SIG-M5 (cell line): ENCODE measurements around the gene C1orf50.
"Not testable (repeated sequence)": the region's sequence is repeated elsewhere in the genome, so short reads cannot be mapped to it uniquely, and the experiment has no call there.

ENCODE experiments used
- DNase-seq: peaks from one replicate; lab custom pipeline; 2025; lab: John Stamatoyannopoulos, UW

C1orf50 gene

DNA sequence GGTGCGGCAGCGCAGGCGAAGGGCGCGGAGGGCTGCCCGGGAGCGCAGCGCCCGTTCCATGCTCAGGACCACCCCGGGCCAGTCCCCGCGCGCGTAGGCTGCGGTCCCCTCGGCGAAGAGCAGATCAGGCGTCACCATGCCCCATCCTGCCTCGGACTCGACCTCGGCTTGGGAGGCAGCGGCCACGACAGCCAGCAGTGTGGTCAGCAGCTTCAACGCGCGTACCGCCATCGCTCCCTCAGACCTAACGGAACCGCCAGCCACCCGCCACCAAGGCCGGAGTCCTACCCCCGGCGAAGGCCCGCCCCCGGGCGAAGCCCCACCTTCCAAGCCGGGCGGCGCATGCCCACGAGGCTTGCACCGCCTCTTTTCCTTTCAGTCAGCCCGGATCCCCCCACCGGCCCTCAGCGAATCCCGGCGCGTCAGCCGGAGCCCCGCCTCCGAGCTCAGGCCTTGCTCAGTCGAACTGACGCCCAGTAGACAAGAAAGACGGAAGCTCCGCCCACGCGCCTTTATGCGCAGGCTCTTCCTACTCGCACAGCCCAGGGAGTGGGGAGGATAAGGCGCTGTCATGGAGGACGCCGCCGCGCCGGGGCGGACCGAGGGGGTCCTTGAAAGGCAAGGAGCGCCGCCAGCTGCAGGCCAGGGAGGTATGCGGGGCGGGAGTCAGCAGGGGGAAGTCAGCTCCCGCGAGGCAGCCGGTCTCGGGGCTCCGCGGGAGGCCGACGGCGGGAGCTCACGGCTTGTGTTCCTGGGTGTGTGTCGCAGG, at the start of gene C1orf50, which contains the start of gene P3H1:
Gene C1orf50, plus strand, starts transcription at position 509 of the 769 bp plus-strand sequence. Its CDS starts 63 bp downstream, at position 572.
Gene P3H1, minus strand, starts transcription at position 288 of the 769 bp plus-strand sequence. Its CDS starts 57 bp downstream, at position 231.
- DNase-seq: peak; percentile 91

DNA sequence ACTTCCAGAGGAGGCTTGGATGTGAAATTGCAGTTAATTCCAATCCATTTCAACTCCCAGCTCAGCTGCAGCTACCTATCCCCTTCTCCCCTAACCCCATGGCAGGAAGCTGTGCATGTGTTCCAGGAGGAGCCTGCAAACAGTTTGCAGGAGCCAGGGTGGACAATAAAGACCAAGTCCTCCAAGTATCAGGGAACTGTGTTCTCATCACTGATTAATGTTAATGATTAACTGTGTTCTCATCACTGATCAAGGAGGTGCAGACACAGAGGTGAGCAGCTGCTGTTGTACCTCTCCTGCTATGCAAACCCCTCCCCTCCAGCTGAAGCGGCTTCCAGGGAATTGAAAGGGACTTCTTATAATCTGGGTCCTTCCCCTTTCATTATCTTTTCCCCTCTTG, 46.2 kb upstream of the C1orf50 start:
- DNase-seq: no peak

DNA sequence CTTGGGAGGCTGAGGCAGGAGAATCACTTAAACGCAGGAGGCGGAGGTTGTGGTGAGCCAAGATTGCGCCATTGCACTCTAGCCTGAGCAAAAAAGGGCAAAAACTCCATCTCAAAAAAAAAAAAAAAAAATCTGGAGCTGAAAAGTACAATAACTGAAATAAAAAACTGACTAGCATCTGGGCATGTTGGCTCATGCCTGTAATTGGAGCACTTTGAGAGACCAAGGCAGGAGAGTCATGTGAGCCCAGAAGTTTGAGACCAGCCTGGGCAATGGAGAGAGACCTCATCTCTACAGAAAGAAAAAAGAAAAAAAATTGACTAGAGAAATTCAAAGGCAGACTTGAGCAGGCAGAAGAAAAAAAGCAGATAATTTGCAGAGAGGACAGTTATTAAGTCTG, 45.1 kb upstream of the C1orf50 start:
- DNase-seq: no peak

DNA sequence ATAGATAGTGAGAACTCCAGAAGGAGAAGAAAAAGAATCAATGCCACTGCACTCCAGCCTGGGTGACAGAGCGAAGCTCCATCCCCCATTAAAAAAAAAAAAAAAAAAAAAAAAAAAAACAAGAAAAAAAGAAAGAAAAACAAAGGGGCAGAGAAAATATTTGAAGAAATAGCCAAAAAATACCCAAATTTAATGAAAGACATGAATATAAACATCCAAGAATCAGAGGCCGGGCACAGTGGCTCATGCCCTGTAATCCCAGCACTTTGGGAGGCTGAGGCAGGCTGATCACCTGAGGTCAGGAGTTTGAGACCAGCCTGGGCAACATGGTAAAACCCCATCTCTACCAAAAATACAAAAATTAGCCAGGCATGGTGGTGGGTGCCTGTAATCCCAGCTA, 44.6 kb upstream of the C1orf50 start:
- DNase-seq: not testable (repeated sequence)

DNA sequence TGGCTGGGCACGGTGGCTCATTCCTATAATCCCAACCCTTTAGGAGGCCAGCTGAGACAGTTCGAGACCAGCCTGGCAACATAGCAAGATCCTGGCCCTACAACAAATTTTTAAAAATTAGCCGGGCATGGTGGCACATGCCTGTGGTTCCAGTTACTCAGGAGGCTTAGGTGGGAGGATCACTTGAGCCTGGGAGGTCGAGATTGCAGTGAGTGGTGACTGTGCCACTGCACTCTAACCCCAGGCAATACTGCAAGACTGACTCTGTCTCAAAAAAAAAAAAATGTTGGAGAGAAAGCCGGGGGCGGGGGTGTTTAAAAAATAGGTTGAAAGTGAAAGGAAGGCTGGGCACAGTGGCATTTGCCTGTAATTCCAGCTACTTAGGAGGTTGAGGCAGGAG, 43.5 kb upstream of the C1orf50 start:
- DNase-seq: no peak

DNA sequence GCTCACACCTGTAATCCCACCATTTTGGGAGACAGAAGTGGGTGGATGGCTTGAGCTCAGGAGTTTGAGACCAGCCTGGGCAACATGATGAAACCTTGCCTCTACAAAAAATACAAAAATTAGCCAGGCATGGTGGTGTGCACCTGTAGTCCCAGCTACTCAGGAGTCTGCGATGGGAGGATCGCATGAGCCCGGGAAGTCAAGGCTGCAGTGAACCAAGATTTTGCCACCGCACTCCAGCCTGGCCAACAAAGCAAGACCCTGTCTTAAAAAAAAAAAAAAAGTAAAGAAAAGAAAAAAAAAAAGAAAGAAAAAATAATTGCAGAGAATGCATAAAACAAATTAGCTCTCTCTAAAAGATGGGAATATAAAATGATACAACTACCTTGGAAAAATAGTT, 41.2 kb upstream of the C1orf50 start:
- not testable (repeated sequence) for DNase-seq

DNA sequence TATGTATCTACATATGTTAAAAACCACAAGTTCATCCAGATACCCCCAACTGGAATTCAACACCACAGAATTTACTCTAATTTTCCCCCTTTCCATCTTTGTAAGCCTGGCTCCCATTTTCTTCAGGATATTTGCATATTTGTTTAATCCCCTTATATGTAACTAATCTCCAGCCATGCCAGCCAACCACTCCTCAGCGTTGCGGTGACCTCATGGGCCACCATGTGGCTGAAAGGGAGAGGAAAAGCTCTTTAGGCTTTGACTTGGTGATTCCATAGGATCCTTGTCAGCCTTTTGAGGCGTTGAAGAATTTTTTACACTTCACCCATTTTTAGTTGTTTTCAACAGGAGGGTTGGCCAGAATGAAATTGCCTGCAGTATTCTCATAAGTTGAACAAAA, 37.0 kb upstream of the C1orf50 start:
- DNase-seq: no peak

DNA sequence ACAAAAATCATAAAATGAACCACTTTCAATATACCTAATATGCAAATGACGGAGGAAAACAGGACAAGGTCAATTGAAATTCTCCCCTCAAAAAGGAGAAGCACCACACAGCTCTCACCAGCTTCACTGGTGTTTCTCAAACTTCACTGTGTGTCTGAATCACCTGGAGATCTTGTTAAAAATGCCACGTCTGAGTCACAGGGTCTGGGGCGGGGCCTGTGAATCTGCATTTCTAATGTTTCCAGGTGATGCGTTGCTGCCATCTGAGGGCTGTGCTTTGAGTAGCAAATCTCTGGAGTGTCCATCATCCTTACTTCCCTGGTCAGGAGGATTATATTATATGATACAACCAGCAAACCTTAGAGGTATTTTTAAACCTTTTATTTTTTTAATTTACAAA, 36.1 kb upstream of the C1orf50 start:
- no peak for DNase-seq

DNA sequence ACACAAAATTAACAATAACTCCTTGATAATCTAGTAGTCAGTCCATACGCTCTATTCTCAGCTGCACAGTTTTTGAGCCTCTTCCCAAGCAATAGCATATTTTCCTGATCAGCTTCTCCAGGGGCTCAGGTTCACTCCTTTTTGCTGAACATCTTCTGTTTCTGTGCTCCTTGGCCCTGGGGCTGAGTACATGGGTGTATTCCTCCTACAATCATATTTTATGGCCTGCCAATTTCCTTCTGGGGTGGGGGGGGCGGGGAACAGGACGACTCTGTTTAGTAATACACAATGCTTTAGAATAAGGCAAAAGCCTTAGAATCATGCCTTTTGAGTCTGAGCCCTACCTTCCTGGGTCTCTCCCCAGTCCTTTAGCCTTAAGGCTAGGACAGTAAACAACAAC, 35.5 kb upstream of the C1orf50 start:
- no peak for DNase-seq

DNA sequence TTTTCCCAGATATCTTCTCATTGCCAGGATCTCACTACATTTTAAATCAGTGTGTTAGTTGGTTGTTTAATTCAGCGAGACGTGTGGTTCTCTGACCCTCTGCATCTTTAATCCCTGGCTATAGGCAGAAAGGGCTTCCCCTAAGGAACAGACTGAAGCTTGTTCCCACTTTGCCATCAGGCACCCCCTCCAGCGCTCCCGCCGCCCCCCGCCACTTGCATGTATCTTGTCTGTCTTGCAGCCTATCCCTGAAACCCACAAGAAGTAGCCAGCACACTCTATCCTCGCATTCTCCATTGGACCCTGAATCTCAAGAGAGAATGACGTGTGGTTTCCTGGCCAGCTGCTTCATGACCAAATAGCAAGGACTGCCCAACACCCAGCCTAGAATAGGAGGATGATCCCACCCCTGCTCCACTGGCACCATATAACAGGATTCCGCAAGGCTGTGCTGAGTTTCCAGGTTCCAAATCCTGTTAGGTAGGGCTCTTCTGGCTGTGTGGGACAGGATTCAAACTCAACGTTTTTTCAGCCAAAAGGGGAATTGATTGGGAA, 34.8 kb upstream of the C1orf50 start:
- DNase-seq: no peak

DNA sequence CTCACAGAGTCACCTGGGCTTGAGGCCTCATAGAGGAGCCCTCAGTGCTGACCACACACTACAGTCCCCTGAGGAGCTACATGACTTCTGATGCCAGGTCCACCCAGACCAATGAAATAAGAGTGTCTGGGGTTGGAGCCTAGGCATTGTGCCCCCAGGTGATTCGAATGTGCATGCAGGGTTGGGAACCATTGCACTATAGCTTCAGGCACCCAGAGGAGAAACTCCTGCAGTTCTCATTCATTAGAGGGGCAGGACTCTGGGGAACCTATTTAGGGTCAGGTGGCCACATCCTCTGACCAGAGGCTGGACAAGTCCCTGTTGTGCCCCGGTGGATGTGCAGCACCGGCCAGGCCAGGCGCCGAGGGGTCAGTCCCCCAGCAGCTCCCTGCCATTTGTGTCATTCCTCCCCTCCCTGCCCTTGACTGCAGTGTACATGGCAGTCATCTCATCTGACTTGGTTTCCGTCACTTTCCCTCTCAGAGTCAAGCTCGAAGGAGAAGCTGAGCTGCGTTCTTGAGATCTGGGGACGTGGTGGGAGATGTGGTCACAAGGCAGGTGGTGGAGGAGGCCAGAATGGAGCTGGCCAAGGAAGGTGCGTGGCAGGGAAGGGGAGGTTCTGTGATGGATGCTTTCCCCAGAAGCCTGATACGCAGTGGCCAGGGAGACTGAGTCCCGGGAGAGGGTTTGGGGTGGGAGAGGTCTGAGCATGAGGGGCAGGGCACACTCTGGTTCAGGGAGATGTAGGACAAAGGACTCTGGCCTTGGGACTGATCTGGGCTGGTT, 33.4 kb upstream of the C1orf50 start:
- DNase-seq: no peak

DNA sequence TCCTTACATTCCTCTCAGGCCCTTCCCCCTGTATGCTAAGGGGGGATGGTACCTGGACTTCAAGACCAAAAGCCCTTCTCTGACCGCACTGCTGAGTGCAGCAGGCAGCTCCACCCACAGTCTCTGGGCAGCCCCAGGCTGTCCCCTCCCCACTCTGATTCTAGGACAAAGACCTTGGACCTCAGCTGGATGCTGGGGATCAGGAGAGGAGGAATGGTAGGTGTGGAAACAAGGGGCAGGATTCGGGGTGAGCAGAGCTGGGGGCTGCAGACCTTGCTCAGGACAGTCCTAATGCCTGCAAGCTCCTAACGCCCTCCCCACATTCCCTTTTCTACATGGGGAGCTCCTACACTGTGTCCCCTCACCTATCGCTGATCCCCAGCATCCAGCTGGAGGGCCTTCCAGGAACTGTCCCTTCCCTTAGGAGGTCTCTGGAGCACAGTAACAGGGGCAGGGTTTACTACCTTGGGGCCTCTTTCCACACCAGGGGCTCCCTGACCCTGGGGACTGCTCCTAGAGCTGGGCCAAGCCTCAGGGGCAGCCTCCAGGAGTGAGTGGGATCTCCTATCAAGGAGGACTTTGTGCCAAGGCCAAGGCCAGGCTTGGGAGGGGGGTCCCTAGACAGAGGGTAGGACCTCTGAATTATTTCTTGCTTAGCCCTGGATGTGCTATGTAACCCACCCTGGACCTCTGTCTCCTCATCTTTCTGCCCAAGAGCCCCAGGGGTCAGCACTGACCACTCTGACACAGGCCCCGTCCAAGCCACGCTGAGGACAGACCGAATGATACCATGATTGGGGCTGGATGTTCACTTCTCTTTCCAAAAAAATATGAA, 32.6 kb upstream of the C1orf50 start:
- DNase-seq: no peak

DNA sequence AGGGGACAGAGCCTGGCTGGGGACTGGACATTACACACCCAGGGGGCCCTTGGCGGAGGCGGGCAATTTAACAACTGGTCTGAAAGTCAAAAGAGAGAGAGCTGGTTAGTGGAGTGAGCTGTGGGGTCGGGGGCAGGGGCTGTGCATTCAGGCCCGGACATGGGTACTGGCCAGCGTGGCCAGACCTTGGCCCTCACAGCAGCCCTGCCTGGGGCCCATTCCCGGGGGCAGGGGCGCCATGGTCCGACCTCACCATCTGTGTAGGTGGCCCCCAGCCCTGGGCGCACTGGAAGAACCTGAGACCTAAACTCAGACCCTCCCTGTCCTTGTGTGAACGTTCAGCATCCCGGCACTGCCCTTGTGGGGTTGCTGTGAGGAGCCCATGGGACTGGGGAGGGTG, 32.0 kb upstream of the C1orf50 start:
- DNase-seq: no peak

DNA sequence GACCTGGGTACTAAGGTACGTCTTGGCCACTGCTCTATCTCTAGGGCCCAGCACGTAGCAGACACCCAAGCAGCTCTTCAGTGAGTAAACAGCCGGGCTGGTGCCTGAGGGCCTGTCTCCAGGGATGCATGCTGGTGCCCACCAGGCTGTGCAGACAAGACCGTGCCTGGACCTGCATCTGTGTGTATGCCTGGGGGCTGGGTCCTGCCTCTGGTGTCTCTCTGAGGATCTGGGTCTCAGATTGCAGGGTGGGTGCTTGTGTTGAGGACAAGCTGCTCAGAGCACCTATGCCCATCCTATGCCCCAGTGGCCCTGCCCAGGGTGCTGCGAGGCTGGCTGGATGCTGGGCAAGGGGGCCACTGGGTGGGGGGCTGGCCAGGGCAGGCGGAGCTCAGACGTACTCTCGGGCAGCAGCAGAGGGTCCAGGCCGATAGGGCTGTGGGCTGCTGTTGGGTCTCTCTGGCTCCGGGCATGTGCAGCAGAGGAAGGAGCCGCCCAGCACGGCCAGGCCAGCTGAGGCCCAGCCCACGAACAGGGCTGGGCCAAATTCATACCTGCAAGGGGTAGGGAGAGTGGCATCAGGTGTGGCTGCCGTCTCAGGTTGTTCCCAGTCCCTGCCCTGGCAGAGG, 31.5 kb upstream of the C1orf50 start:
- no peak for DNase-seq

DNA sequence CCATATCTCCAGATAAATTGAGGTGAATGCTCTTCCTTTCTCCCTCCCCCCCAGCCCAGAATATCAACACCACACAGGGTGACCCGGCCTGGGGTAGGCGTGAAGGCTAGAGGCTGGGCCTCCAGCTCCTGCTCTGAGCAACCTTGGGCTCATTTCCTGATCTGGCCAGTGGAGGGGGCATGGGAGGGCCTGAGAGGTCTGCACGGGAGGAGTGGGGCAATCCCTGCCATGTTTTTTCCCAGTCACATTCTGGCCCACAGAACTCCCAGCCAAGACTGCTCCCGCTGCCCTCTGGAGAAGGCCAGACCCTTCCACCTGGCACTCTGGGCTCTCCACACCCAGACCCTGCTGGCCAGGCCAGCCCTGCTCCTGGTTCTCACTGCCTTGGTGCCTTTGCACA, 30.9 kb upstream of the C1orf50 start:
- no peak for DNase-seq

DNA sequence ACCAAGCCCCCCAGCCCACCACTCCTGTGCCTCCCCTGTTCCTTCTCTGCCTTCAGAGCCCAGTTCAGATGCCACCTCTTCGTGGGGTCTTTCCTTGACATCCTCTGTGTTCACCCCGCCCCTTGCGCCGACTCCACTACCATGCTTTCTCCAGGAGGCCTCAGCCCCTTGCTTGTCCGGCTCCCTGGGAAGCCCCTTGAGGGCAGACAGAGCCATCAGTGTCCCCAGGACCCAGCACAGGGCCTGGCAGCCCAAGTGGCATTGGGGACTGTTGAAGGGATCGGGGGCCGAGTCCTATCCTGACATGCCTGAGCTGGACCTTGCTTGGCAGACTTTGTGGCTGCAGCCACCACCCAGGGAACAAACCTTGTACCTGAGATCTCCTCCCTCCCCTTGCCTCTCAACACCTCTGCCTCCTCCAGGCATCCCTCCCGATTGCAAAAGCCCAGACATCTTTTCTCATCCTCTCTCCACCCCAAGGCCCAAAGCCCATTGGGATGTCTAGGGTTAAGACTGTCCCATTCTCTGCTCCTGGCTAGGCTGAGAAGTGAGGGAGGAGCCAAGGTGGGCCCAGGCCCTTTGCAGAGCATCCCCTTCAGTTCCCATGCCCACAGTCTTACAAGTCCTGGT, 30.4 kb upstream of the C1orf50 start:
- DNase-seq: no peak

DNA sequence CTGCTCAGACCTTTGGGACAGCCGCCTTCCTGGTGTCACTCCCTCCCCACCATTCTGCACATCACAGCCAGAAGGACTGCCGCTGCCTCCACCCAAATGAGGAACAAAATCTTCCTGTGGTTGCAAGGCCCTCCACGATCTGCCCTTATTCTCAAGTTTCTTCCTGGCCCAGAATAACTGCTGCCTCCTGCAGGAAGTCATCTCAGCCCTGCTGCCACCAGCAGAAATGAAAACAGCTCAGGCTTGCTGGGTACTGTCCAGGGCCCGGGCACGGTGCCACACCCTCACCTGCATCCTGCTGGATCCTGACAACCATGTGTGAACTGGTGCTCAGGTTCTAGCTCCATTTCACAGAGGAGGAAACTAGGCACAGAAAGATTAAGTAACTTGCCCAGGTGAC, 29.8 kb upstream of the C1orf50 start:
- DNase-seq: peak; percentile 22

DNA sequence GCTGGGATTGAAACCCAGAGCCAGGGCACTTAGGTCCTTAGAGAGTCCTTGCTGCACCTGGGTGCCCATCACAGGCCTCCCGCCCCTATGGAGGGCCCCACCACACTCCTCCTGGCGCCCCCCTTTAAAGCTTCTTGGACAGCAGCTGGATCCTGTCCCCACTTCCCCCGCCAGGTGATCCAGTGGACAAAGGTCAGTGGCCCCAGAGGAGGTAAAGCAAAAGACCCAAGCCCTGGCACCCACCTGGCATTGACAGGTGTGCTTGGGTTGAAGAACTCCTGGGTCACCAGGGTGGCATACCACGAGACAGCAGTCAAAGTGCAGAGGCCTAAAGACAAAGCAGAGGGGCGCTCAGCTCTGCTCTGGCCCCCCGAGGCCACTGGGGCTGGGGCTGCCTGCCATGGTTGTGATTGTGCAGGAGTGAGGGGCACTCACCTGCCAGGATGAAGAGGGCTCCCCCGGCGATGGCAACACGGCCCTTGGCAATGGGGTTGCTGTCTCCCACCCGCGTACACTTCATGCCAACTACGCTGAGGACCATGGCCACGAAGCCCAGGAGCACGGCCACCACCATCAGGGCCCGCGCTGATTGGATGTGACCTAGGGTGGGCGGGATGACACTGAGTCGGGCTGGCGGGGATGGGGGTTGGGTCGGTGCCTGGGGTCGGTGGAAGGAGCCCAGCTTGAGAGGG, 28.9 kb upstream of the C1orf50 start:
- no peak for DNase-seq

DNA sequence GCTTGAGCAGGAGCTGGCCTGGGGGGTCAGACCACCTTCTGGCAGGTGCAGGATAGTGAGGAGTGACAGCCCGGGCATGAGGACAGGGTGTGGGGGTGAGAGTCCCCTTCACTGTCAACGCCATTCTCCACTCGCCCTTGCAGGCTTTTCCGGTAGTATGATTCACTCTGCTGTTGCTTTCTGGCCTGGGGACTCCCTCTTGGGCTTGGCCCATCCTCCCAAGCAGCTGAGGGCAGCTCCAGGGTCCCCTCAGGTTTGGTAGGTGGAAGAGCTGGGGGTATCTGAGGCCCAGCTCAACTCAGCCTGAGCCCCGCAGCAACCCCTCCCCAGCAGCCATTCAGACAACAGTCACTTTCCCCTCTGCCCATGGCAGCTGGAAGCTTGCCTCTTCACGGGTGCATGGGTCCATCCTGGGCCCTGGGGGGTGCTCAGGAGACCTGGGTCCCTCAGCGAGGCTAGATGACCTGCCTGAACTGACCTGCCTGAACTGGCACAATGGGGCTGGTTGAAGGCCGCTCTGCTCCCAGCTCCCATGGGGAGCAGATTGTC, 28.3 kb upstream of the C1orf50 start:
- no peak for DNase-seq
